ENCODE measurements around the gene CCDC107.

The CCDC107 gene

GRCh38 chr9:35706951-35707350 is 48.9 kb downstream of the CCDC107 start:
- no peak for DNase-seq

GRCh38 chr9:35708146-35708545 is 50.1 kb downstream of the CCDC107 start:
- no peak for DNase-seq

- no peak for DNase-seq
Observed at GRCh38 chr9:35710818-35711500, 52.9 kb downstream of the CCDC107 start.

Measured in activated CD4-positive, alpha-beta T cell treated with anti-CD3 and anti-CD28 coated beads, Interleukin-2, amount 50 U/mL, for 4 hours (primary cell).